AG10803 (cell line): ENCODE data around the gene CCDC182.

Experiments
- DNase-seq: peaks from one replicate; pipeline ENCODE4 v3.0.0; 2010; ENCODE audit warnings: low read depth
- H3K4me3 ChIP-seq: 2 replicates; pipeline ENCODE4 v1.5.1; 2011; ENCODE audit warnings: mild to moderate bottlenecking, low read length, control low read depth
- TF ChIP-seq, protein P1 (sequence below): conservative IDR thresholded peaks from 2 replicates; pipeline ENCODE4 v1.5.1; 2011; ENCODE audit warnings: mild to moderate bottlenecking, low read length, control low read depth, inconsistent platforms

The CCDC182 gene

GRCh38 chr17:57758654-57759053 lies 13.6 kb upstream of the CCDC182 start:
- DNase-seq: no peak
- H3K4me3 ChIP-seq: no peak overlapping the region

DNA sequence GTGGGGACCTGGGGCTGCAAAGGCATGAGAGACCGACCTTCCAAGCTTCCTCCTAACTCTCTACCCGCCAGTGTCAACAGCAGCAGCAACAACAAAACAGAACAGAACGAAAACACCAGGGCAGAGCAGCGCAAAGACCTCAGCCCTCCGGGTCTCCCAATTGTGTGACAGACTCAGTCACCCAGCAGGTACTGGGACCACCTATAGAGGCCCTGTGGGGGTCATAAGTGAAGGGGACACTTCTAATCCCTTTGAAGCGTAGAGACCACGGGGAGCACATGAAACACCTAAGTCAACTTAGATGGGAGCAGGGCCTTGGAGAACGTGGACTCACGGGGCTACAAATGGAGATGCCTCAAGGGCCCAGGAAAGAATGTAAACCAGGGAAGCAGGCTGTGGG lies 12.6 kb upstream of the CCDC182 start:
- no peak for DNase-seq
- TF ChIP-seq, protein P1, sequence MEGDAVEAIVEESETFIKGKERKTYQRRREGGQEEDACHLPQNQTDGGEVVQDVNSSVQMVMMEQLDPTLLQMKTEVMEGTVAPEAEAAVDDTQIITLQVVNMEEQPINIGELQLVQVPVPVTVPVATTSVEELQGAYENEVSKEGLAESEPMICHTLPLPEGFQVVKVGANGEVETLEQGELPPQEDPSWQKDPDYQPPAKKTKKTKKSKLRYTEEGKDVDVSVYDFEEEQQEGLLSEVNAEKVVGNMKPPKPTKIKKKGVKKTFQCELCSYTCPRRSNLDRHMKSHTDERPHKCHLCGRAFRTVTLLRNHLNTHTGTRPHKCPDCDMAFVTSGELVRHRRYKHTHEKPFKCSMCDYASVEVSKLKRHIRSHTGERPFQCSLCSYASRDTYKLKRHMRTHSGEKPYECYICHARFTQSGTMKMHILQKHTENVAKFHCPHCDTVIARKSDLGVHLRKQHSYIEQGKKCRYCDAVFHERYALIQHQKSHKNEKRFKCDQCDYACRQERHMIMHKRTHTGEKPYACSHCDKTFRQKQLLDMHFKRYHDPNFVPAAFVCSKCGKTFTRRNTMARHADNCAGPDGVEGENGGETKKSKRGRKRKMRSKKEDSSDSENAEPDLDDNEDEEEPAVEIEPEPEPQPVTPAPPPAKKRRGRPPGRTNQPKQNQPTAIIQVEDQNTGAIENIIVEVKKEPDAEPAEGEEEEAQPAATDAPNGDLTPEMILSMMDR: no peak
- no peak overlapping the region for H3K4me3 ChIP-seq

More at GRCh38 chr17:57758654-57759053, 13.6 kb upstream of the CCDC182 start:
- TF ChIP-seq, protein P1: no peak

GRCh38 chr17:57756951-57757350 lies 11.9 kb upstream of the CCDC182 start:
- H3K4me3 ChIP-seq: no peak overlapping the region
- DNase-seq: no peak
- TF ChIP-seq, protein P1: no peak

GRCh38 chr17:57755480-57756070 lies 10.5 kb upstream of the CCDC182 start:
- TF ChIP-seq, protein P1: no peak
- H3K4me3 ChIP-seq: no peak overlapping the region
- no peak for DNase-seq

DNA sequence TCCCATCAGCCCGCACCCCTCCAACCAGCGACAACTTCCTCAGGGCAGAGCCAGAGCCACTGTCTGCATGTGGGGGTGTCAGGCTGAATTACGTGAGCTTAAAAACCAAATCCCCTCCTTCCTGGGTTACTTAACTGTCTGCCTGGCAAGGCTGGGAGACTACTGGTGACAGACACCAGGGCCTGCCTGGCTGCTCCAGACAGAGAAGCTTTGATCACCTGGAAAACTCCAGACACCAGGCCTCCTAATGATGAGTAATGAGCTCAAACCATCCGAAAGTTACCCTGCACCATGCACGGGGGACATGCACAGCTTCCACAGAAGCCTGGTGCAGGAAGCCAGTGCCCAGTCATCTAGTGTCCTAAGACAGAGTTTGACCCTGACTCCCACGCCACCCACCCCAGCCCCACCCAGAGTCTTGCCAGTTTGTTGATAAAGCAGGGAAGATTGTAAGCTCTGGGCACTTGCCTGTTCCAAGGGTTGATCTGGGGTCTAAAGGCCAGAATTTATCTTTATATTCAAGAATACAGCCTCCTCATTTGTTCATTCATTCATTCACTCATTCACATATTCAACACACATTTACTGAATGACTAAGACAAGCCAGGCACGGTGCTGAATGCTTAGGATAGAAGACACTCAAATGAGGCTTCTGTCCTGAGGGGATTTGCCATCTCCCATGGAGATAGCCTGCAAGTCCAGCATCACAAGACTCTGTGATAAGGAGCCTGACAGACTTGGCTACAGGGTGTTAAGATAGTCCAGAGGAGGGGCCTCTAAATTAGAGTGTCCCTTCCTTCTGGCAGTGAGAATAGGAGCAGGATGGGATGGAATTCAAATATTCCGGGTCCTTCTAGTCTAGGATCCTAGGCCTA lies 7.2 kb upstream of the CCDC182 start:
- TF ChIP-seq, protein P1: no peak
- no peak for DNase-seq

GRCh38 chr17:57751348-57751971 lies 6.4 kb upstream of the CCDC182 start:
- DNase-seq: no peak
- TF ChIP-seq, protein P1: no peak
- no peak overlapping the region for H3K4me3 ChIP-seq

More for the DNA sequence above, 7.2 kb upstream of the CCDC182 start:
- no peak overlapping the region for H3K4me3 ChIP-seq

GRCh38 chr17:57750895-57751294 lies 5.8 kb upstream of the CCDC182 start:
- TF ChIP-seq, protein P1: no peak
- no peak for DNase-seq
- H3K4me3 ChIP-seq: no peak overlapping the region
